DMS114 treated with DMSO at 0.1 percent for 48 hours (cell line): ENCODE results near the gene TSPAN11.

Source experiments
- DNase-seq: peaks from one replicate; lab custom pipeline; 2025; ENCODE audit not compliant: unreplicated experiment; lab: John Stamatoyannopoulos, UW

TSPAN11 gene

DNA sequence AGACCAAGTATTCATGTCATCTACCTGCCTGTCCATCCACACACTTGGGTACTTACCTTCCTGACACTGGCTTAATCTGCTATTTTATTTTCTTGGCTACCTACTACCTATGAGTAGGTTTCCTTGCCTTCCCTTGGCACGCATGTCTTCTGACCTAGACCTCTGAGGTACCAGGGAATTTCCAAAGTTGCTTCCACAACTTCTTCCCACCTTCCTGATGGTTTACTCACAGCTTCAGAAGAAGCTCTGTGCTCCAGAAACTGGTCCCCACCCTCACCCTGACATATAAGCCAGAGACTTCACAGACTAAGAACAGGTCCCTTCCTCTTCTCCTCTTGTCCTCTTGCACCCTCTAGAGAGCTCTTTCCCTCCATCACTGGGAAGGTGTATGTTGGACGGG, 111.4 kb downstream of the TSPAN11 start:
- DNase-seq: no peak

DNA sequence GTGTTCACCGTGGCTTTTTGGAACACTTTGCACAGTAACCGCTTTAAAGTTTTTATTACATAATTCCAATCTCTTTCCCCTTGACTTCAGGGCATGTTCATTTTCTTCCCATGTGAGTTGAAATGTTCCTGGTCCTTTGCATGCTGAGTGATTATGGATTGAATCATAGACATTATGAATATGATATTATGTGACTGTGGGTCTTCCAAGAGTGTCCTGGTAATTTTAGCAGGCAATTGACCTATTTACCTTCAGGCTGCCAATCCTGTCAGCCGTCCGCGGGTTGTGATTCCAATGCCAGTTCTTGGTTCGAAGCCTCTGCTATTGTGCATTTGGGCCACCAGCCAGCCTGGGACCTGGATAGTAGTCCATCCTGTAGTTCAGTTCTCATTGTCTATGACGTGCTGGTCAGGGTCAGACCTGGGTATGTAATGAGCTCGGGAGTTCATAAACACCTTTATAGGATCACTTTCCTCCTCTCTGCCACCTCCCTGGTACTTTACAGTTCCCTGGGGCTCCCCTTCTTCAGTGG, 114.6 kb downstream of the TSPAN11 start:
- no peak for DNase-seq
